Lower lobe of right lung (tissue), 2 donors: ENCODE results near the gene LDB2. TPM values are rescaled to one million over a fixed set of nuclear protein-coding genes. Genes with fewer than 3 reads are reported as not detected.

ENCODE experiments used
- ATAC-seq, 2 donors: fragments of 200-7000 bp; cut with Tn5 transposase; one replicate each; pipeline ENCODE4 v1.9.1; 2020 to 2022; ENCODE audit warnings: mild to moderate bottlenecking in 2 of 2, moderate library complexity in 2 of 2
- DNase-seq: peaks from one replicate; pipeline ENCODE4 v3.0.0-alpha.2; 2020
- H3K27ac ChIP-seq: fragments of 200-600 bp; one replicate; pipeline ENCODE4 v1.8.0; 2022
- H3K27me3 ChIP-seq: fragments of 200-600 bp; one replicate; pipeline ENCODE4 v1.8.0; 2022; ENCODE audit warnings: low read depth
- H3K36me3 ChIP-seq: fragments of 200-600 bp; one replicate; pipeline ENCODE4 v1.8.0; 2022; ENCODE audit warnings: mild to moderate bottlenecking
- H3K4me1 ChIP-seq: fragments of 200-600 bp; one replicate; pipeline ENCODE4 v1.8.0; 2022
- H3K4me3 ChIP-seq: fragments of 200-600 bp; one replicate; pipeline ENCODE4 v1.8.0; 2022; ENCODE audit warnings: mild to moderate bottlenecking
- H3K9me3 ChIP-seq: fragments of 200-600 bp; one replicate; pipeline ENCODE4 v1.8.0; 2022
- CTCF ChIP-seq: fragments of 200-600 bp; IDR thresholded peaks from one replicate; pipeline ENCODE4 v1.8.0; 2022; ENCODE audit warnings: antibody characterized with exemption, mild to moderate bottlenecking
- intact Hi-C: fragments of 100-400 bp; cut with DNase I; formaldehyde crosslinking; loops from one replicate; pipeline ENCODE4 v1.11.0; 2022
- total RNA-seq: library from RNA; stranded (reverse); fragmentation: NEBNext Ultra II Directional; extraction: Animal tissue kit (Norgen Biotek cat#: 25700); gene quantifications from one replicate; pipeline ENCODE4 v1.2.1, GENCODE V29; 2021
- donor health status: DM: no; HTN: yes; CAD: no; lungs with severe emphysema.

The LDB2 gene
- total RNA-seq, 1 donor from 2014 or later: 113 TPM

GRCh38 chr4:16503421-16504100, 394.9 kb downstream of the LDB2 start:
- Histone ChIP-seq H3K36me3 (peaks cover 21% of the 10 kb centered on the region), H3K9me3 (no peaks in the 10 kb centered on the region), H3K27me3 (no peaks in the 10 kb centered on the region), H3K4me1 (no peaks in the 10 kb centered on the region), H3K27ac (no peak overlapping the region), H3K4me3 (no peak overlapping the region)
- intact Hi-C loops: no loop called here
- no peak for ATAC-seq
- no peak for TF ChIP-seq CTCF
- no peak for DNase-seq

- no peaks in the 10 kb centered on the region for H3K27me3 ChIP-seq
Measured at GRCh38 chr4:16498978-16499377, 399.5 kb downstream of the LDB2 start.

GRCh38 chr4:16496501-16496900, 401.9 kb downstream of the LDB2 start:
- no peaks in the 10 kb centered on the region for H3K9me3 ChIP-seq
- ATAC-seq: no peak
- intact Hi-C loops: no loop called here
- no peaks in the 10 kb centered on the region for H3K36me3 ChIP-seq
- H3K4me1 ChIP-seq: no peaks in the 10 kb centered on the region
- no peak overlapping the region for H3K27ac ChIP-seq
- no peak overlapping the region for H3K4me3 ChIP-seq
- TF ChIP-seq CTCF: no peak
- DNase-seq: no peak
- H3K27me3 ChIP-seq: no peaks in the 10 kb centered on the region

More at GRCh38 chr4:16498978-16499377, 399.5 kb downstream of the LDB2 start:
- H3K4me1 ChIP-seq: no peaks in the 10 kb centered on the region
- no peak overlapping the region for H3K27ac ChIP-seq
- intact Hi-C loops: no loop called here
- H3K9me3 ChIP-seq: no peaks in the 10 kb centered on the region
- ATAC-seq (no peak), DNase-seq (no peak)
- no peaks in the 10 kb centered on the region for H3K36me3 ChIP-seq
- H3K4me3 ChIP-seq: no peak overlapping the region
- no peak for TF ChIP-seq CTCF

GRCh38 chr4:16492872-16493271, 405.6 kb downstream of the LDB2 start:
- H3K9me3 ChIP-seq: no peaks in the 10 kb centered on the region
- ATAC-seq: no peak

GRCh38 chr4:16489226-16489625, 409.2 kb downstream of the LDB2 start:
- ATAC-seq: no peak
- intact Hi-C loops: no loop called here
- no peak for TF ChIP-seq CTCF

More at GRCh38 chr4:16492872-16493271, 405.6 kb downstream of the LDB2 start:
- no peak overlapping the region for H3K27ac ChIP-seq
- no peak overlapping the region for H3K4me3 ChIP-seq
- intact Hi-C loops: no loop called here
- TF ChIP-seq CTCF: no peak
- H3K36me3 ChIP-seq: no peaks in the 10 kb centered on the region
- H3K27me3 ChIP-seq: no peaks in the 10 kb centered on the region
- no peak for DNase-seq
- no peaks in the 10 kb centered on the region for H3K4me1 ChIP-seq

More at GRCh38 chr4:16489226-16489625, 409.2 kb downstream of the LDB2 start:
- H3K27me3 ChIP-seq: no peaks in the 10 kb centered on the region
- no peaks in the 10 kb centered on the region for H3K4me1 ChIP-seq
- no peak overlapping the region for H3K27ac ChIP-seq
- no peaks in the 10 kb centered on the region for H3K36me3 ChIP-seq
- H3K9me3 ChIP-seq: no peaks in the 10 kb centered on the region
- H3K4me3 ChIP-seq: no peak overlapping the region
- no peak for DNase-seq
